Astrocyte of the spinal cord (primary cell): ENCODE results near the gene MAST4.

Experiments used
- DNase-seq: peaks from one replicate; pipeline ENCODE4 v3.0.0; 2011; ENCODE audit warnings: low read depth, low spot score
- H3K4me3 ChIP-seq: 2 replicates; pipeline ENCODE4 v1.5.1; 2011; ENCODE audit warnings: low read depth, mild to moderate bottlenecking, low read length, moderate library complexity
- in situ Hi-C: cut with HindIII; loops from 2 replicates; pipeline ENCODE4 v1.10.0; 2017; ENCODE audit warnings: low sequenced_read_pairs
- TF ChIP-seq, protein P1 (sequence below): IDR thresholded peaks from 2 replicates; pipeline ENCODE4 v1.5.1; 2012; ENCODE audit warnings: low read depth, mild to moderate bottlenecking, low read length, inconsistent platforms

Gene MAST4

GRCh38 chr5:66647146-66647856 lies 51.1 kb downstream of the MAST4 start:
- TF ChIP-seq, protein P1, sequence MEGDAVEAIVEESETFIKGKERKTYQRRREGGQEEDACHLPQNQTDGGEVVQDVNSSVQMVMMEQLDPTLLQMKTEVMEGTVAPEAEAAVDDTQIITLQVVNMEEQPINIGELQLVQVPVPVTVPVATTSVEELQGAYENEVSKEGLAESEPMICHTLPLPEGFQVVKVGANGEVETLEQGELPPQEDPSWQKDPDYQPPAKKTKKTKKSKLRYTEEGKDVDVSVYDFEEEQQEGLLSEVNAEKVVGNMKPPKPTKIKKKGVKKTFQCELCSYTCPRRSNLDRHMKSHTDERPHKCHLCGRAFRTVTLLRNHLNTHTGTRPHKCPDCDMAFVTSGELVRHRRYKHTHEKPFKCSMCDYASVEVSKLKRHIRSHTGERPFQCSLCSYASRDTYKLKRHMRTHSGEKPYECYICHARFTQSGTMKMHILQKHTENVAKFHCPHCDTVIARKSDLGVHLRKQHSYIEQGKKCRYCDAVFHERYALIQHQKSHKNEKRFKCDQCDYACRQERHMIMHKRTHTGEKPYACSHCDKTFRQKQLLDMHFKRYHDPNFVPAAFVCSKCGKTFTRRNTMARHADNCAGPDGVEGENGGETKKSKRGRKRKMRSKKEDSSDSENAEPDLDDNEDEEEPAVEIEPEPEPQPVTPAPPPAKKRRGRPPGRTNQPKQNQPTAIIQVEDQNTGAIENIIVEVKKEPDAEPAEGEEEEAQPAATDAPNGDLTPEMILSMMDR = no peak
- in situ Hi-C loops = no loop called here
- peak; percentile 11 for DNase-seq
- no peak overlapping the region for H3K4me3 ChIP-seq

DNA sequence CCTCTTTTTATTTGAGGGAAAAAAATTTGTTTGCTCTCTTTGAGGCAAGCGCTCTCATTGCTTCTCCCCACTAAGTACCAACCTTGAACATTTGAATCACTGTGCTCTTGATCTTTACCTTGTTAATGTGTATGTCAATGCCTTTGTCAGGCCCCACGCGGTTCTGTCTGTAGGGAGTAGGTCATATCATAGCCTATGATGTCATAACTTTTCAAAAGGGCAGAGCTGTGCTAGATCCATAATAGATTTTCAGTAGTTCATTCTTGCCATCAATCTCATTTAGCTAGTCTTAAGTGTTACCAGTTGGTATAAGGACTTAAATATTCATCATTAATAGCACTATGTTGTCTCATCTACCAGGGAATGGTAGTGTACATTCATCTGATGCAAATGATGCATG lies 56.6 kb downstream of the MAST4 start:
- in situ Hi-C loops = no loop called here

GRCh38 chr5:66653325-66653724 lies 57.1 kb downstream of the MAST4 start:
- peak; percentile 71 for DNase-seq
- H3K4me3 ChIP-seq = no peak overlapping the region
- in situ Hi-C loops = no loop called here
- TF ChIP-seq, protein P1 = no peak

More for the DNA sequence above, 56.6 kb downstream of the MAST4 start:
- DNase-seq = no peak
- TF ChIP-seq, protein P1 = no peak
- H3K4me3 ChIP-seq = no peak overlapping the region

DNA sequence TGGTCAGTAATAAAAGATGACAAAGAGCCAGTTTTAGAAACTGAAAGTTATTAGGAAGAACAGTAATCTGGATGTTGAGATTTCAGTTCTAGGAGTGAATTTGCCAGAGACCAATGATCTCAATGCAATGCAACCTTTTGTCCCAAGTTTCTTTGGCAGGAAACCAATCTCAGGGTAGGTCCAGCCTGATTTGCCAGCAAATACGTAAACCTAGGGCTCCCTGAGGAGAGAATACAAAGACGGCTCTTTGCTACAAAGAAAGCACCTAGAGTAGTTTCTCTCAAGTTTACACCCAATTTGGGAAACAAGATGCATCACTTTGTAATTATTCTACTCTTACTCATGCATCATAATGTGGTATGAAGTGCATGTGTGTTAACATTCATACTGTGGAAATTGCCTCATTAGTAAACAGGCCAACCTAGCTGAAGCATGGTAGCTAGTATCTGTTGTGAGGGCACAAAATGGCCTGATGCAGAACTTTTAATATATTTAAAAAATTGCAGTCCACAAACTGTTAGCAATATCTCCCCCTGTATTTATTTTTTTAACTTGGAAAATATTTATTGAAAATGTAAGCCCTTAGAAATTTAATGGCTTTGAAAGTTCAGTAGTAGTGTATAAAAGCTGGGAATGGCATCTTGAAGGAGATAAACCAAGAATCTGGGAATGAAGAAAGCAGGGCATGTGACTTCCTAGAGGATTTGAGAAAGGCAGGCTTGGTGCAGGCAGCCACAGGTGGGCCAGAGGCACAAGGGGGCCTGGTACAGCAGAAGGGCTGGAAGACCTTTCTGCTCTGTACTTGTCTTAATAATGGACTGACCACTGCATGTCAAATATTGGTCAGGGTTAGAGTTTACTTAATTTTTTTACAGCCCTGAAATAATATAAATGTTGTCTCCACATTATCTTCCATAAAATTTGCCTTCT lies 59.5 kb downstream of the MAST4 start:
- peak; percentile 89 for DNase-seq
- TF ChIP-seq, protein P1 = no peak
- H3K4me3 ChIP-seq = no peak overlapping the region
- in situ Hi-C loops = no loop called here

DNA sequence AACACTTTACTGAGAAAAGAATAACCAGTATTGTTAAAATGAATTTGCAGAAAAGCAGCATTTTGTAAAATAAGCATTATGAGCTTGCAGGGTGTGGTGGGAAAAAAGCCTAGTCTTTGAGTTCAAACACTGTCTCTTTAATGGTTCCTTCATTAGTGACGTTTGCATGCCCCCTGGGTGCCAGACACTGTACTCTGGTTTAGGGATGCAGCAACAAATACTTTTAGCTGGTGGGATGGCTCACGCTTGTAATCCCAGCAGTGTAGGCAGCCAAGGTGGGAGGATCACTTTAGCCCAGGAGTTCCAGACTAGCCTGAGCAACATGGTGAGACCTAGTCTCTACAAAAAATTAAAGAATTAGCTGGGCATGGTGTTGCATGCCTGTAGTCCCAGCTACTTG lies 62.3 kb downstream of the MAST4 start:
- no peak for DNase-seq
- TF ChIP-seq, protein P1 = no peak
- no peak overlapping the region for H3K4me3 ChIP-seq
- in situ Hi-C loops = no loop called here

DNA sequence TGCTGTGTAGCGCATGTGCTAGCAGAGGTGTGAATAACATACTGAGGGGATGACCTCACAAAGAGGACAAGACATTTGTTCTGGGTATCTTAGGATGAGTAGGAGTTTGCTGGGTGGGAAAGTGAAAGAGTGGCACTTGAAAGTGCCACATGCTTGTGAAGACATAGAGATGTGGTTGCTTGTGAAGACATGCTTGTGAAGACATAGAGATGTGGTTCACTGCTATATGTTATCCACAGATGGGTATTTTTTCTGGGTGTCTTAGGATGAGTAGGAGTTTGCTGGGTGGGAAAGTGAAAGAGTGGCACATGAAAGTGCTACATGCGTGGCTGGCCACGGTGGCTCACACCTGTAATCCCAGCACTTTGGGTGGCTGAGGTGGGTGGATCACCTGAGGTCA lies 63.6 kb downstream of the MAST4 start:
- DNase-seq = no peak
- in situ Hi-C loops = no loop called here
- H3K4me3 ChIP-seq = no peak overlapping the region
- TF ChIP-seq, protein P1 = no peak
